K562 (cell line): ENCODE results near the gene IL20. TPM values are rescaled to one million over a fixed set of nuclear protein-coding genes. Genes with fewer than 3 reads are reported as not detected.
A peak's percentile ranks its signal among the peaks of the same experiment; 100 is the strongest.

Experiments
- DMBX1 ChIP-seq: fragments of 250-450 bp; sonication (Bioruptor Pico); IDR thresholded peaks from 2 replicates; pipeline ENCODE4 v1.8.0; 2022; ENCODE audit warnings: inconsistent platforms, mild to moderate bottlenecking, moderate library complexity, borderline replicate concordance
- ELF1 ChIP-seq: fragments of 200-800 bp; sonication (Bioruptor generic); IDR thresholded peaks from 2 replicates; pipeline ENCODE4 v1.6.1; 2016; ENCODE audit warnings: missing genetic modification characterization, missing compliant biosample characterization
- EP300 ChIP-seq: IDR thresholded peaks from 2 replicates; pipeline ENCODE4 v1.6.1; 2012; ENCODE audit warnings: low read length, improper control_type of control experiment
- ETS2 ChIP-seq: IDR thresholded peaks from 2 replicates; pipeline ENCODE4 v1.6.1; 2016; ENCODE audit warnings: borderline replicate concordance, missing genetic modification characterization, mild to moderate bottlenecking, moderate library complexity, missing compliant biosample characterization; ENCODE audit not compliant: poor library complexity, severe bottlenecking
- GMEB1 ChIP-seq: fragments of 250-450 bp; sonication (Bioruptor Pico); IDR thresholded peaks from 2 replicates; pipeline ENCODE4 v1.4.0; 2020; ENCODE audit warnings: mild to moderate bottlenecking
- GTF2A2 ChIP-seq: IDR thresholded peaks from 2 replicates; pipeline ENCODE4 v1.6.1; 2016; ENCODE audit warnings: mild to moderate bottlenecking, missing genetic modification characterization, missing compliant biosample characterization
- HDAC8 ChIP-seq: fragments of 450-650 bp; IDR thresholded peaks from 2 replicates; pipeline ENCODE4 v1.6.1; 2016; ENCODE audit warnings: mild to moderate bottlenecking, missing genetic modification characterization, moderate library complexity, missing compliant biosample characterization
- HLTF ChIP-seq: fragments of 450-650 bp; IDR thresholded peaks from 2 replicates; pipeline ENCODE4 v1.6.1; 2016
- HMG20B ChIP-seq: fragments of 250-450 bp; sonication (Bioruptor Pico); IDR thresholded peaks from 2 replicates; pipeline ENCODE4 v1.5.0; 2021; ENCODE audit warnings: mild to moderate bottlenecking
- HMGN3 ChIP-seq: IDR thresholded peaks from 2 replicates; pipeline ENCODE4 v1.6.1; 2011; ENCODE audit warnings: borderline replicate concordance, low read depth, mild to moderate bottlenecking, mixed read lengths, low read length; ENCODE audit not compliant: insufficient read length; ENCODE audit errors: extremely low read depth
- HNRNPLL ChIP-seq: fragments of 200-400 bp; formaldehyde crosslinking; IDR thresholded peaks from 2 replicates; pipeline ENCODE4 v1.6.1; 2017; ENCODE audit warnings: low read length, low read depth, mild to moderate bottlenecking; ENCODE audit not compliant: poor library complexity, severe bottlenecking
- NELFE ChIP-seq: IDR thresholded peaks from 2 replicates; pipeline ENCODE4 v1.6.1; 2011; ENCODE audit warnings: mild to moderate bottlenecking; ENCODE audit not compliant: insufficient read depth, insufficient read length
- NFATC3 ChIP-seq: fragments of 450-650 bp; IDR thresholded peaks from 2 replicates; pipeline ENCODE4 v1.6.1; 2017; ENCODE audit warnings: mild to moderate bottlenecking
- NUFIP1 ChIP-seq: fragments of 450-650 bp; IDR thresholded peaks from 2 replicates; pipeline ENCODE4 v1.6.1; 2018; ENCODE audit not compliant: partially characterized antibody
- PHB ChIP-seq: fragments of 250-450 bp; sonication (Bioruptor Pico); IDR thresholded peaks from 2 replicates; pipeline ENCODE4 v1.5.0; 2021
- POLR2G ChIP-seq: fragments of 200-400 bp; formaldehyde crosslinking; IDR thresholded peaks from 2 replicates; pipeline ENCODE4 v1.6.1; 2017; ENCODE audit warnings: low read depth, mild to moderate bottlenecking, antibody characterized with exemption, low read length, moderate library complexity
- PYGO2 ChIP-seq: fragments of 450-650 bp; IDR thresholded peaks from 2 replicates; pipeline ENCODE4 v1.6.1; 2016; ENCODE audit warnings: mild to moderate bottlenecking, missing genetic modification characterization, moderate library complexity, missing compliant biosample characterization
- RNF2 ChIP-seq: sonication (generic); IDR thresholded peaks from 2 replicates; pipeline ENCODE4 v1.6.1; 2016
- SMAD2 ChIP-seq: fragments of 150-350 bp; IDR thresholded peaks from 2 replicates; pipeline ENCODE4 v1.6.1; 2014; ENCODE audit warnings: low read depth, mild to moderate bottlenecking, low read length
- TSHZ1 ChIP-seq: fragments of 250-450 bp; sonication (Bioruptor Pico); IDR thresholded peaks from 2 replicates; pipeline ENCODE4 v1.4.0; 2020; ENCODE audit warnings: mild to moderate bottlenecking, moderate library complexity
- XRCC5 ChIP-seq: fragments of 200-400 bp; formaldehyde crosslinking; IDR thresholded peaks from 2 replicates; pipeline ENCODE4 v1.6.1; 2017; ENCODE audit warnings: low read depth, mild to moderate bottlenecking, low read length
- ZBTB1 ChIP-seq: sonication (generic); formaldehyde crosslinking; IDR thresholded peaks from 2 replicates; pipeline ENCODE4 v1.8.1; 2023; ENCODE audit warnings: missing genetic modification reagents, low read depth, mild to moderate bottlenecking, borderline replicate concordance
- ZBTB7A ChIP-seq: IDR thresholded peaks from 2 replicates; pipeline ENCODE4 v1.6.1; 2011; ENCODE audit warnings: low read depth, mild to moderate bottlenecking, low read length, moderate library complexity, borderline replicate concordance; ENCODE audit not compliant: control insufficient read depth
- ZFX ChIP-seq: sonication (generic); formaldehyde crosslinking; IDR thresholded peaks from 2 replicates; pipeline ENCODE4 v1.8.0; 2022; ENCODE audit warnings: mild to moderate bottlenecking, missing genetic modification reagents, moderate library complexity
- ZNF316 ChIP-seq: fragments of 450-650 bp; IDR thresholded peaks from 2 replicates; pipeline ENCODE4 v1.6.1; 2016
- polyA plus RNA-seq, 8 experiments: library from polyadenylated mRNA; depleted of rRNA in 4 of 8; stranded (reverse) in 5 of 8; unstranded in 3 of 8; fragments of >200 nt; fragmentation: Nextera tagmentation in 2 of 8; fragmentation: Illumina TruSeq in 1 of 8; extraction: Ambion mirVana in 2 of 8; extraction: Trizol in 1 of 8; gene quantifications; 2 replicates each; pipeline versions ENCODE4 v1.2.1 to v1.2.3, GENCODE V29; 2011 to 2014; ENCODE audit warnings: inconsistent platforms in 1 of 8, missing spikeins in 1 of 8
- total RNA-seq, 7 experiments: library from RNA; depleted of rRNA in 6 of 7; stranded (reverse); fragments of >200 nt in 6 of 7; fragmentation: Illumina TruSeq in 2 of 7; extraction: Trizol in 2 of 7; gene quantifications; 2 replicates each; pipeline versions ENCODE4 v1.2.1 to v1.2.3, GENCODE V29; 2011 to 2021; ENCODE audit warnings: low replicate concordance in 1 of 7

The IL20 gene
- total and polyA plus RNA-seq, 9 of the 15 experiments (the other 6 are each of a cell fraction or from before 2014, with no cell fraction given) = not detected

DNA sequence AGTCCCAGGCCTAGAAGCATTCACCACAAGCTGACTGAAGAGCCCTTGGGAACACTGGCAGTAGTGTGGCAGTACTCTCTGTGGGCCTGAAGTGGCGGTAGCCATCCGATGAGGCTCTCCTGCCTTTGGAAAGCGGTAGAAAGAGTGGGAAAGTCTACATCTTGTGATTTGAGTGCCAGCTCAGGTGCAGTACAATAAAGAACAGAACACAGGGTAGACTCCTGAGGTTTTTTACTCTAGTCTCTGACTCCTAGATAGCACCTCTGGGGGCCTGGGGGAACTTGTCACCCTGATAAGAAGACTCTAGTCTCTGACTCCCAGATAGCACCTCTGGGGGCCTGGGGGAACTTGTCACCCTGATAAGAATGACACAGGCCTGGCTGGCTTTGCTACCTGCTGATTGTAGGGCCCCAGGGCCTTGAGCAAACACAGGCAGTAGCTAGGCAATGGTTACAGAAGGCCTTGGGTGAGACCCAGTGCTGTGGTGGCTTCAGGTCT, 18.0 kb upstream of the IL20 start (continued):
- TF ChIP-seq EP300 (peak; percentile 94), ZBTB7A (peak; percentile 84), TSHZ1 (no peak), HMG20B (no peak), PHB (CRISPR knock-in tag) (no peak), DMBX1 (CRISPR knock-in tag) (peak; percentile 96), RNF2 (peak; percentile 81; the same call in 1 of the 2 replicates), NFATC3 (no peak), NELFE (no peak), GMEB1 (CRISPR knock-in tag) (no peak), PYGO2 (tag) (no peak), NUFIP1 (no peak), ZFX (CRISPR knock-in tag) (peak; percentile 89), HDAC8 (tag) (no peak), ZBTB1 (CRISPR knock-in tag) (no peak), ZNF316 (no peak), HMGN3 (no peak), ELF1 (tag) (no peak), SMAD2 (no peak), ETS2 (tag) (no peak), XRCC5 (peak; percentile 66; the same call in 1 of the 2 replicates), POLR2G (no peak), HNRNPLL (no peak), HLTF (no peak; the same call in 1 of the 2 replicates), GTF2A2 (no peak)
